ENCODE measurements around the gene UGCG.
"Not testable (repeated sequence)": the region's sequence is repeated elsewhere in the genome, so short reads cannot be mapped to it uniquely, and the experiment has no call there.

The UGCG gene

GRCh38 chr9:111895996-111896941 is at the start of gene UGCG:
TSS of gene UGCG (plus strand) at chr9:111896814. CDS start at chr9:111897216, 402 bp downstream.
- DNase-seq, result peak; percentile 88

GRCh38 chr9:111851553-111851952 is 45.1 kb upstream of the UGCG start:
- DNase-seq, result no peak

GRCh38 chr9:111852291-111852690 is 44.3 kb upstream of the UGCG start:
- DNase-seq, result no peak

- DNase-seq, result no peak
Measured at GRCh38 chr9:111853450-111853827, 43.2 kb upstream of the UGCG start.

- no peak for DNase-seq
Measured at GRCh38 chr9:111854799-111855198, 41.8 kb upstream of the UGCG start.

- no peak for DNase-seq
Measured at GRCh38 chr9:111857555-111858211, 38.9 kb upstream of the UGCG start.

- DNase-seq, result no peak
Measured at GRCh38 chr9:111860443-111860842, 36.2 kb upstream of the UGCG start.

- no peak for DNase-seq
Measured at GRCh38 chr9:111863636-111864035, 33.0 kb upstream of the UGCG start.

GRCh38 chr9:111866976-111867375 is 29.6 kb upstream of the UGCG start:
- DNase-seq, result peak; percentile 31

GRCh38 chr9:111868475-111868874 is 28.1 kb upstream of the UGCG start:
- DNase-seq, result no peak

GRCh38 chr9:111870774-111871498 is 25.7 kb upstream of the UGCG start:
- no peak for DNase-seq

- no peak for DNase-seq
Measured at GRCh38 chr9:111871499-111871855, 25.1 kb upstream of the UGCG start.

- no peak for DNase-seq
Measured at GRCh38 chr9:111872886-111873285, 23.7 kb upstream of the UGCG start.

- DNase-seq, result no peak
Measured at GRCh38 chr9:111873901-111874300, 22.7 kb upstream of the UGCG start.

GRCh38 chr9:111874500-111874899 is 22.1 kb upstream of the UGCG start:
- no peak for DNase-seq

- DNase-seq, result not testable (repeated sequence)
Measured at GRCh38 chr9:111875291-111875690, 21.3 kb upstream of the UGCG start.

GRCh38 chr9:111875691-111876090 is 20.9 kb upstream of the UGCG start:
- not testable (repeated sequence) for DNase-seq

- DNase-seq, result no peak
Measured at GRCh38 chr9:111876179-111876578, 20.4 kb upstream of the UGCG start.

- DNase-seq, result no peak
Measured at GRCh38 chr9:111877420-111877819, 19.2 kb upstream of the UGCG start.

GRCh38 chr9:111878946-111879345 is 17.7 kb upstream of the UGCG start:
- no peak for DNase-seq

GRCh38 chr9:111886983-111887718 is 9.5 kb upstream of the UGCG start:
- DNase-seq, result no peak

- no peak for DNase-seq
Measured at GRCh38 chr9:111890334-111890733, 6.3 kb upstream of the UGCG start.

GRCh38 chr9:111890867-111891266 is 5.7 kb upstream of the UGCG start:
- DNase-seq, result not testable (repeated sequence)
